Activated naive CD8-positive, alpha-beta T cell treated with anti-CD3 and anti-CD28 coated beads, Interleukin-2, amount 50 U/mL, for 16 hours (primary cell): ENCODE results near the gene CMIP.

Experiments used
- DNase-seq: peaks from one replicate; pipeline ENCODE4 v3.0.0-alpha.2; 2020; ENCODE audit warnings: low read depth, low spot score

The CMIP gene

DNA sequence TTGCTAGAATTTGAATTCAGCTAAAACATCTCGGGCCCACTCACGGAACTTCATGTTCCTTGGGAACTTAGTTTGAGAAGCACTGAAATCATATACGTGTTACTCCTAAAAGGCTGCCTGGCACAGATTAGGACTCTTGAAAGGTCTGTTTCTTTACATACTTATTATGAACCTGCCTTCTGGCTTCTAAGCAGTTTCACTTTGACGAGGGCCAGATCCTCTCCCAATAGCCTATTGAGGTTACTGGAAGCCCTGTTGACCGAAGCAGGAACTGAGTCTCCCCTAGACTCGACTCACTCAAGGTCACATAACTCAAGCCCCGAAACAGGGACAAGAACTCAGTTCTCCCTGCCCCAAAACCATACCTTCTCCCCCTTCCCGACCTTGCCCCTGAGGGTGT is 212.6 kb downstream of the CMIP start:
- no peak for DNase-seq

DNA sequence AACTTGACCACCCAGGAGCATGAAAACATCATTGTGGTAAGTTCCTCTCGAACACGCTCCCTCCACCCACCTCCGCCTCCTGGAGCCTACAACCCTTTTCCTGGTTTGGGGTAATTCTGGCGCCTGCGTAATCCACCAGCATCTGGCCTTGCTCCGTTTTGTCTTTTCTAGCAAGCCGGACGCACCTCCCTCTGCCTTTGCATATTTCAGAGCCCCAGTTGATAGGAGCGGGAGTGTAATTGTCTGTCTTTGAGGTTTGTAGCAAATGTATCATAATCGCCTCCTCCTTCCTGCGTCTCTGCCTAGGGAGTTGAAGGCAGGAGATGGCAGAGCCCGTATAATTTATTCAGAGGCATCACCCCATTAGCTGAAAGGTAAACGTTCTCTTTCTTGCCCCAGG is 213.2 kb downstream of the CMIP start:
- DNase-seq: no peak

DNA sequence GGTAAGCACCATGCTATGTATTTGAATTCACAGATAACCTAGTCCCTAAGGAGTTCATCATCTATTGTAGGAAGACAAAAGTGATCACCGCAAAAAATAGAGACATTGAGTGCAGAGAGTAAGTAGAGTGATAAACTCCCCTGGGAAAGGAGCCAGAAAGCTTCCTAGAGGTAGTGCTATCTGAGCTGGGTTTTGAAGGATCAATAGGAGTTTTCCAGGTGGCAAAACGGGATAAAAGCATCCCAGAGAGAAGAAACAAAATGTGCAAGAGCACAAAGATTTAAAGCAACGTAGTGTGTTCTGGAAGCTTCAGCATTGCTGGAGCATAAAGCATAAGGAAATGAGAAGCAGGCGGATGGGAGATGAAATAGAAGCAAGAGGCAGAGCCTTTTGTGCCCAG is 213.8 kb downstream of the CMIP start:
- DNase-seq: no peak

DNA sequence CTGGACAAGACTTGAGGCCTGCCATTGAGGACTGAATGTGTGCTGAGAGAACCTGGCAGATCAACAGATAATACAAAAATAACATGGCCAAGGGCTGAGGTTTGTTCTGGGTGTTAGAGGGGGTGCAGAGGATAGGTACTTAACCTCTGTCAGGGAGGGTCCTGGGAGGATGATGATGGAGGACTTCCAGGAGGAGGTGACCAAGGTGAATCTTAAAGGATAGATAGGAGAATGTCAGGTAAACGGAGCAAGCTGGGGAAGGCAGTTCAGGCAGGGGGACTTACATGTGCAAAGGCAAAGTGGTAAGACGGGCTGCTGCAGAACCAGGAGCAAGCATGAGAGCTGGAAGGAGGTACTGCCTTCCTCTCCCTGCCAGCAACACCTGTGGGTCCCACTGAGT is 214.6 kb downstream of the CMIP start:
- DNase-seq: no peak

DNA sequence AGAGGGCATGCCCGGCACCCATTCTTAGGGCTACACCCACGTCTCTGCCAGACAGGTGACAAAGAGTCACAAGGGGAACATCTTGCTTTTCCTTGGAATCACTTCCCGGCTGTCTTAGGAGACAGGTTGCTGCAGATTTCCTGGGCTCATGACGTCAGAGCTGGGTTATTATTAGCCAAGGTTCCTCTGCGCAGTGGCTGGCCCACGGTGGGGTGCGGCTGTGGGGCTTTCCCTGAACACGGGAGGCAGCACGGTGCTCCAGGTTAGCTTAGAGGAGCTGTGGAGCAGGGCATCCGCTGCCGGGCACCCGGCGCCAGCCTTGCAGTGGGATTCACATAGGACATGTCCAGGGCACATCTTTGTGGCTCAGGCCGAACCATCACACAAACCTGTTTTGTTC is 216.5 kb downstream of the CMIP start:
- no peak for DNase-seq

DNA sequence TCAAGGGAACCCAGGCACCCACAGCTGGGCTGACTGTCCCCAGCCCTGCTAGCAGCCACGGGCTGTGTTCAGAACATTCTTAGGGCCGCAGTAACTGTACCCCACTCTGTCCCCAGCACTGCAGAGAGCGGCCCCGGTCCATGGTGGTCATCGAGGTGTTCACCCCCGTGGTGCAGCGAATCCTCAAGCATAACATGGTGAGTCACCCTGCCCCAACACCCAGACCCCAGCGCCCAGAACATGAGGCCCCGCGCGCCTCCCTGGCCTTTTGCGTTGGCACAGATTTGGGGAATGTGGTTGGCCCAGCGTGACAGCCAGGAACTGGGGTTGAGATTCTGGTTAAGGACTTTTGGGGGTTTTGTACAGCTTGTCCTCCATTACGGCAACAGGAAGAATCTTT is 219.5 kb downstream of the CMIP start:
- DNase-seq: no peak

DNA sequence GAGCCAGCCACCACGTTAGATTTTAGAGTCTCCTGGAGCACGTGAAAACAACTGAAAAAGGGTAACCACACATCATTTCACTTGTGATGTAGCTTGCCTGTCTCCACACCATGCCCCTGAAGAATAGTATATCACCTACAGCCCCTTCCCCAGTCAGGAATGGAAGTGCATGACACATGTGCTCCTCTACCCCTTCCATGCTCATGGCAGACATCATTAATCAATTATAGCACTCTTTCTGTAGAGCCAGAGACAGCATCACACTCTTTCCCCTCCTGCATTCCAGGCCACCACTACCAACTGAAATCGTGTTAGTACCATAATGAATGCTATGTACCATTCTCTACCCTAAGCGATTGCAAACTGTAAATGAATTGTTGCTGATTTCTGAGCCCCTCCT is 221.0 kb downstream of the CMIP start:
- DNase-seq: no peak

DNA sequence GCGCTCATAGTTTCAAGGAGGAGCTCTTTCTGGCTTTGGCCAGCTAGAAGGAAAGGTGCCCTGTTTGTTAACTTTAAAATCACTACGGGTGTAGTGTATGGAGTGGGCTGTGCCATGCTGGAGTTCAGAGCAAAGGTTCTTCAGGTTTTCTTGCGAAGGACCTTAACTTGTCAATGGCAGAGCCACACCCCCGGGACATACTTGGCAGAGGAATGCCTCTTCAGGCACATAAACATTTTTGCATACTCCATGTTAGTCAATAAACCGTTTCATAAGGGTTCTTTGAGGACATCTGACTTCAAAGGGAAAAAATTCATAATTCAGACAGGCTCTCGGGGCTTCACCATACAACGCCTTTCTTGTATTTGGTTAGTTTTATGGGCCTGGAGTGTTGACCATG is 221.5 kb downstream of the CMIP start:
- no peak for DNase-seq

DNA sequence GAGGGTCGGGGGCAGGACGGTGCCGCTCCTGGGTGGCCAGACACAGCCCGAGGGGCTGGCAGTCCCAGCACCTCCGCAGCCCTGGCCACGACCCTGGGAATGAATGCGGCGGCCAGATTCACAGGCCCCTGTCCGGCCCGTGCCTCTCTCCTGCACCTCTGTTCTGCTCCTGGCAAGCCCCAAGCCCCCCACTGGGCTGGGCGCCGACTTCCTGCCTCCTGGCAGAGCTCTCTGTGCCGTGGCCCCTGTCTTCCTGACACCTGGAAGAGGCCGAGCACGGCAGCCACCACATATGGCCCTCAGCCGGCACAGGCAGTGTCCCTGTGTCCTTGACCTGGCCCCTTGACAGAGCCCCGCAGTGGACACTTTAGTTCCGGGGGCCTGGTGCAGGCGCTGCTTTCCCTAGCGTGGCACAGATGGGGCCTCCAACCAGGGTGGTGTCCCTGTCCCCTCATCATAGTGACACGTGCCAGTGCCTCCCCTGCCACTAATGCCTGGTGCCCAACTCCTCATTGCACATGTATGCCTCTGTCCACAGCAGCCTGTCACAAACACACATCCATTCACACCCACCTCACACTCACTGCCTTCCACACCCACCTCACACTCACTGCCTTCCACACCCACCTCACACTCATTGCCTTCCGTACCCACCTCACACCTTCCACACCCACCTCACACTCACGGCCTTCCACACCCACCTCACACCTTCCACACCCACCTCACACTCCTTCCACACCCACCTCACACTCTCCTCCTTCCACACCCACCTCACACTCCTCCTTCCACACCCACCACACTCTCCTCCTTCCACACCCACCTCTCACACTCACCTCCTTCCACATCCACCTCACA is 223.9 kb downstream of the CMIP start:
- DNase-seq: no peak

DNA sequence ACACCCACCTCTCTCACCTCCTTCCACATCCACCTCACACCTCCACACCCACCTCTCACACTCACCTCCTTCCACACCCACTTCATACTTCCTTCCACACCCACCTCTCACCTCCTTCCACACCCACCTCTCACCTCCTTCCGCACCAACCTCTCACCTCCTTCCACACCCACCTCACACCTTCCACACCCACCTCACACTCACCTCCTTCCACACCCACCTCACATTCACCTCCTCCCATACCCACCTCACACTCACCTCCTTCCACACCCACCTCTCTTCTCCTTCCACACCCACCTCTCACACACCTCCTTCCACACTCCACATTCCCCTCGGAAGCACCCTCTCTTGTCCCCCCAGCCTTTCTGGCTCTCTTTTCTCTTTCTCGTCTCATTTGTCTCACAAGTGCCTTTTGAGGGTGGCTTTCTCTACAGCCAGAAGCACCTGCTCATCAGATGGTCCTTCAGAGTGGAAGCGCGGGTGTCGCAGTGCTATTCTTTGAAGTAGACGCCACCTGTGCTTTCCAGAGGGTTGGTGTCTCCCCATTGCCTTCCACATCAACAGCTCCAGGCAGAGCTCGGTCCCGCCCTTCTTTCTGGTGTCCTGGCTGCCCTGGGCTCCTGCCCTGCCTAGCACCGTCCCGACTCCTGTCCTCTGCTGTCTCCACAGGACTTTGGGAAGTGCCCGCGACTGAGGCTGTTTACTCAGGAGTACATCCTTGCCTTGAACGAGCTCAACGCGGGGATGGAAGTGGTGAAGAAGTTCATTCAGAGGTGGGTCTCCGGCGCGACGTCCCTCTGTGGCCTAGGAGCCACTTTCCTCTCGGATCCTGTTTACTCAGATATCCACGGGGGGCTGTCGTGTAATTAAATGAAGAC is 225.1 kb downstream of the CMIP start:
- no peak for DNase-seq

DNA sequence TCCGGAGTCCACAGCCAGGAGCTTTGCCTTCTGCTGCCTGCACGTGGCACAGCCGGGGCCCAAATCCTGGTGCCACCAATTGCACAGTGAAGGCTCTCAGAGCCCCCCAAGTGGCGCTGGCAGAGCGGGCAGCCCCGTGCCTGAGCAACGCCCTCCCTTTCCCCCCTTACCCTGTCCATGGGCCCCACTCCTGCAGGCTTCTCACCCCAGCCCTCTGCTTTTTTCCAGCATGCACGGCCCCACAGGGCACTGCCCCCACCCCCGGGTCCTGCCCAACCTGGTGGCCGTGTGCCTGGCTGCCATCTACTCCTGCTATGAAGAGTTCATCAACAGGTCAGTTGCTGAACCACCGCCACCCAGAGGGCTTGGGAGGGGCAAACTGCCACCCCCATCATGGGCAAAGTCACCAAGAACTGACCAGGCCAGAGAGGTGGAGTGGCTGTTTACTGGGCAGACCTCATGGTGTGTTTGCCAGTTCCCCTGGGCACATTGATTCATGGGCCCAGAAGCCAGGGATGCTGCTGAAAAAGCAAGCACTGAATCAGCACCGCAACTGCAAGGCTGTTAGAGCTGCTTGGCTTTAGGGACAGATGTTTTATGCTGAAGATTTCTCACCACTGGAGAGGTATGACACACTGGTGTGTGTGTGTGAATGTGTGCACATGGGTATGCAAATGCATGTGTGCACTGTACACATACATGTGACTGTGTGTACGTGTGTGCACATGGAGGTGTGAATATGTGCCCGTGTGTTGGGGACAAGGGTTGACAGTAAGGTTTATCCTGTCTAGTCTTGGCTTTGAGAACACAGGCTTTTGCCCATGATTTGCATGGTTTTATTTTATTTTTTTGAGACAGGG is 227.4 kb downstream of the CMIP start:
- DNase-seq: no peak

DNA sequence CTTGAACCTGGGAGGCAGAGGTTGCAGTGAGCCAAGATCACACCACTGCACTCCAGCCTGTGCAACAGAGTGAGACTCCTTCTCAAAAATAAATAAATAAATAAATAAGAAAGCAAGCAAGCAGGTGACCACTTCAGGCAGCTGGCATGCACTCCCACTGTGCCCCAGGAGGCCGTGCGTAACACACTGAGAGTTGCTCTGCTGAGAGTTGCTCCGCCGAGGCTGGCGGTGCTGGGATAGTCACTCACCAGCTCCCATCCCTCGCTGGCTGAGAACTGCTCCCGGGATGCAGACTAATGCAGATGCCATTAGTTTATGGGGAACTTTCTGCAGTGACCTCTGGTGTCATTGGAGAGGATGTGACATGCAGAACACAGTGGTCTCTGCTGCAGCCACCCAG is 228.8 kb downstream of the CMIP start:
- DNase-seq: no peak

DNA sequence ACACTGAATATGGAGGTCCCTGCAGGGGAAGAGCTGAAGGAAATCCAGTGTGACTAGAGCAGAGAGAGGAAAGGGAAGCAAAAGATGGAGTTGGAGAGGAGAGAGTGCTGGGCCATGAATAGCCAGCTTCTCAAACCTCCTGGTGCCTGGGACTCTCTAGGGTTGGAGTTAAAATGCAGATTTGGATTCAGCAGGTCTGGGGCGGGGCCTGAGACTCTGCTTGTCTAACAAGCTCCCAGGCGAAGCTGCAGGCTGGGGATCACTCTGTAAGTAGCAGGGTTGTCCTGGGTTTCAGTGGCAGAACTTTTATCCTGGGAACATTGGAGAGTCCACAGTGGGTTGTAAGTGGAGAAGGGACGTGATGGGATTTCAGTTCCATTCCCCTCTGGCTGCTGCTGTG is 231.1 kb downstream of the CMIP start:
- DNase-seq: no peak

DNA sequence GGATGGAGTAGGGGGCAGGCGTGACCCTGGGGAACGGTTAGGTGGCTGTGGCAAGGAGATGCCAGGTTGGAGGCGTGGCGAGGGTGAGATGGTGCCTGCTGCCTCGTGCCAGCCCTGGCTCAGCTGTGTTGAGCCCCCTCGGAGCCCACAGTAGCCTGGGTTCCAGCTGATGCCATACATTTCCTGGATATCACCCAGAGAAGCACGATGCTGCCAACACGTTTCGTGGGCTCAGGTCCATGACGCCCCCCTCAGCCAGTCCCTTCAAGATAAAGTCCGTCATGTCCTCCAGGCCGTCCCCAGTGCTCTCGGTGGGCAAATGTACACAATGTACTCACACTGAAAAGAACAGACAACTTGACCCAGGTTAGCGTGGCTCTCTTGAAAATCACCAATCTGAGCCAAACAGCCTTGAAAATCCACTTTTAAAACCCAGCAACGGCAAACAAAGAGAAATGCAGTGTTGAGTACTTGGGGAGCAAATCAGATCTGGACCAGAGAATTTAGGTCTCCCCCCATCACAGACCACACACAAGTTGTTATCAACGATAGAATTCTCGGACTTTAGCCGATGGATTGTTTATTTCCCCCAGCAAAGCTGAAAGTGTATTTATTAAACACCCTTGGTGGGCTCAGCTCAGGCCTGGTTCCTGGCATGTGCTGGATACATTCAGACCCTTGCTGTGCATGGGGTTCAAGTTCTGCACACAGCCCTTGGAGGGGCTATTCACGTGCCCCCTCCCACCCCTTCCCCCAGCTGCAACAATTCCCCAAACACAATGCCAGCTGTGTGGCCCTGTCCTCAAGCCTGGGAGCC is 231.7 kb downstream of the CMIP start:
- no peak for DNase-seq

DNA sequence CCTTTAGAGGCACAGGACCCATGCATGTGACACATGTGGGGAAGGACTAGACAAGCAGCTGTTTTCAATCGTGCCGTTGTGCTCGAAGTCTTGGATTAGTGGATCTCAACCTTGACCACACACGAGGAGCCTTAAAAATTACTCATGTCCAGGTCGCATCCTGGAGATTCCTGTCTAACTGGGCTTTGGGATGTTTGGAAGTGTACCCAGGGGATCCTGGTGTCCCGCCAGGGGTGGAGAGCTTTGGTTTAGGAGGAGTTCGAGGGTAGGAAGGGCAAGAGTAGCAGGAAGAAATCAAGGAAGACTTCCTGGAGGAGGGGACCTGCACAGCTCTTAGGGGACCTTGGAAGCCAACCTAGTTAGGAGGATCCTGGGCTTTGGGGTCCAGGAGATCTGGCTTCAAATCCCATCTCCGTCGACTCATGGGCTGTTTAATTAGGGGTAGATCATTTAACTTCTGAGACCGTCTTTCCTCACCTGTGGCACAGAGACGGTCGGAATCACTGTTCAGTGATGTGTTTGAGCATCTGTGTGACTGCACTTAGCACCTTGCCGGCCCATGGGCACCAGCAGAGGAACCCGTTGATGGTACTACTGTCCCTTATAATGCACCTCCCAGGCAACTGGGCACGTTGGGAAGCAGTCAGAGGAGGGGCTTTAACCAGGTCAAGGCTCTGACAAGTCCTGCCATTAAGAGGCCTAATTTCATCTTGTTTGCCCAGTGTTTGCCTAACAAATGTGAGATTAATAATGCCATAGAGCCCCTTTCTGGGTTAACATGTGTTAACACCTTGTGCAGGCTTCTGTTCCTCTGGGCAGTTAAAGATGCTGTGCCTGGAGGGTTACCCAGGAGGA is 232.5 kb downstream of the CMIP start:
- DNase-seq: no peak

DNA sequence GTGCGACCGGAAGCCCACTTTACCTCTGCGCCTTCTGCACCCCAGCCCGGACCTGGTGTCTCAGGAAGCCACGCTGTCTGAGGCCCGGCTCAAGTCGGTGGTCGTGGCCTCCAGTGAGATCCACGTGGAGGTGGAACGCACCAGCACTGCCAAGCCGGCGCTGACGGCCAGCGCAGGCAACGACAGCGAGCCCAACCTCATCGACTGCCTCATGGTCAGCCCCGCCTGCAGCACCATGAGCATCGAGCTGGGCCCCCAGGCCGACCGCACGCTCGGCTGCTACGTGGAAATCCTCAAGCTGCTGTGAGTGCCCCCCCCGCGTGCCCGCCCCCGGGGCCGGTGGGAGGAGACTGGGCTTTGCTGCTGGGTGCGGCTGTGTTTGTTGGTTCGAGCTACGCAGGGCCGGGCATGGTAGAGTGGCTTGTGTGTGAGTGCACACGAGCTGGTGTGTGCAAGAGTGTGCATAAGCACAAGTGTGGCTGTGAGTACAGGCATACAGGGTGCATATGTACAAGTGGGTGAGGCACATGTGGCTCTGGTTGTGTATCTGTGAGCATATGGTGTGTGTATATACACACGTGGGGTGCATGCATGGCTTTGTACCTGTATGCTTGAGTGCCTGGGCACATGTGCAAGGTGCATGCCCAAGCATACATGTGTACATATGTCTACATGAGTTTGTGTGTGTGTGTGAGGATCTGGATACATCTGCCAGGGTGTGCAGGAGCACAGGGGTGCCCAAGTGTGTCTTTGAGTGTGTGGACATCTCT is 233.9 kb downstream of the CMIP start:
- DNase-seq: no peak

DNA sequence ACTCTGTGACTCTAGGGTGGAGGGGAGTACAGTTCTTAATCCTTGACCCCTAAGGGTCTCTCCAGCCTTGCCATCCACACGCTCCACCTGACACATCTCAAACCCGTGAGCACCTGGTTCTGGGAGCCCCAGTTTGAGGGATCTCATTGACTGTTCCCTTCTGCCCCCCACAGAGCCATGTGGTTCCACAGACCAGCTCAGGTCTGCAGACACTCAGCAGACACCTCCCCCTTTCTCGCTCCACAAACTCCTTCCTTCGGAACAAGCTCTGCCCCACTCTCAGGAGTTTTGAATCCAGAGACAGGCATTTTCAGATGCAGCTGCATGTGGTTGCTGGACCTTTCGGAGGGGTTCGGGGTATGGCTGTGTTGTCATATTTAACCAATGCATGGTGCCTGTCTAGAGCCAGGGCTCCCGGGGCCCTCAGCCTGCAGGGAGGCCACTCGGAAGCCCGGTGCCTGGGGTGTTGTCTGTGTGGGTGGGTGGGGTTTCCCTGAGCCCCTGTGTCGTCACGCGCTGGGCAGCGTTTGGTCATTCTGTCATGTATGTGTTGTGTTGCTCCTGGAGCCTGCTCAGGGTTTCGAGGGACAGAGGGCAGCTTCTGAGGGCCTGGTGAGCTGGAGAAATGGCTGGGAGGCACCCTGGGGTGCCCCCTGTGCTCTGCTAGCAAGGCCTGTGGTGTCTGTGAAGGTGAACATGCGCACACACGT is 235.3 kb downstream of the CMIP start:
- DNase-seq: no peak

DNA sequence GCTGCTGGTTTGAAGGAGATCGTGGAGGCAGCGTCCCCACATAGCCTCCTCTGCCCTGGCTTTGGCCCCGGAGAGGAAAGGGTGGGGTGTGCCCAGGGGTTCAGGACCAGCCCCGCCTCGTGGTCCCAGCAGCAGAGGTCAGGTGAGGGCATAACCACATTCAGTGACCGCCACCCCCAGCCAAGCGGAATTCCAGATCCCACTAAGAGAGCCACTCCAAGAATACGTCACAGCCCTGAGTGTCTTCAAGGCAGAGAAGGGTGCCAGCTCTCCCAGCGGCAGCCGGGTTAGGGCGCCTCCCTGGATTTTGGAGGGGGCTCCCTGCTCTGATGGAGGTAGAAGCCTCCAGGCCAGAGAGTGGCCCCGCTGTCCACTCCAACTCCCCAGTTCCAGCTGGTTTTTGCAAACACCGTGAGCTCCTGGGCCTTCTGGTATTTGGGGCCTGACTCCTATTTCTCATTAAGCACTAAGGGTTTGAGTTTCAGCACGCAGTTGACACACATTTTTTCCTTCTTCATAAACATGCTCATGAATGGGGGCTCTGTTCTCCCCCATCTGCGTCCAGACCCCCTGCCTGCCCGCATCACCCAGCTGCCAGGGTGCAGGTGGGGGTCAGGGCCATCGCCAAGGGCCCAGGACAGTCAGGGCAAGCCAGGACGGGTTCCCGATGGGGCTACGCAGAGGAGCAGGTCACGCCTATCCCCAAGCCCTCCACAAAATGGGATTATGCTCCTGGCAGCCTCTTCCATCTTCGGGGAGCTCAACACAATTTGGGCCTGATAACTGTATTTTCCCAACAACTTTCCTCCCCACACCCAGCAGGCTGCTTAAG is 236.1 kb downstream of the CMIP start:
- no peak for DNase-seq
